Limb (tissue), 2 donors: ENCODE measurements around the gene CACNA1B.
"Not testable (repeated sequence)": the region's sequence is repeated elsewhere in the genome, so short reads cannot be mapped to it uniquely, and the experiment has no call there.

Experiments used
- DNase-seq, 2 donors: peaks; one replicate each; pipeline ENCODE4 v3.0.0-alpha.2; 2016; ENCODE audit errors: extremely low spot score in 2 of 2

Gene CACNA1B

DNA sequence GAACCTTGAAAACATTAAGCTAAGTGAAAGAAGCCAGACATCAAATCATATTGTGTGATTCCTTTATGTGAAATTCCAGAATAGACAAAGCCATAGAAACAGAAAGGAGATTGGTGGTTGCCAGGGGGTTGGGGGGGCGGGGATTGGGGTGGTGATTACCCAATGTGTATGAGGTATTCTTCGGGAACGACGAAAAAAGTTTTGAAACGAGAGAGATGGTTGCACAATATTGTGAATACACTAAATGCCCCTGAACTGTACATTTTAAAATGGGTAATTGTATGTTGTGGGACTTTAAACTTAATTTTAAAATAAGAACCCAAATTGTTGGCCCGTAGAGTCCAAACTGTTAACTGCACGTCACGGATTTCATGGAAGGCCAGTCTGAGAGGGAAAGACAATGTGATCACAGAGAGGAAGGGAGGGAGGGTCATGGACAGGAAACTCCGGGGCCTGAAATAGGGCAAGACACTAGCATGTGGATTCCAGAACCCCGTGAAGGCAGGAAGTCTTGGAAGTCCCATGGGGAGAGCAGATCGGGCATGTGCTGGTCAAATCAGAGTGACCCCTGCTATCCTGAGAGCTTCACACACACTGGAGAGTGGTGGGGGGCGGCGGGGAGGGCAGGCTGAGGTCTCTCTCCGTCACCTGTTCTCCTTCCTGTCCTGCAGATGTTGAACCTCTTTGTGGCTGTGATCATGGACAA is 218.4 kb downstream of the CACNA1B start:
- no peak for DNase-seq

DNA sequence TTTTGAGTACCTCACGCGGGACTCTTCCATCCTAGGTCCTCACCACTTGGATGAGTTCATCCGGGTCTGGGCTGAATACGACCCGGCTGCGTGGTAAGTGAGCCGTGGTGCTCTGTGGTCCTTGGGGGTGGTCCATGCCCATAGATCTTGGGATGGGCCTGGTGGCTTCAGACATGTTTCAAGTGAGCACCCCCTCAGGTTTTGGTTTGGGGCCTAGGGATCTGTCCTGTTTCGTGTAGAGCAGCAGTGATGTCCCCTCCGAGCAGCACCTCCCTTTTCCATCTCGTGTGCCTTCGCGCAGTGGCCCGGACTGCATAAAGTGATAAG is 218.9 kb downstream of the CACNA1B start:
- no peak for DNase-seq

DNA sequence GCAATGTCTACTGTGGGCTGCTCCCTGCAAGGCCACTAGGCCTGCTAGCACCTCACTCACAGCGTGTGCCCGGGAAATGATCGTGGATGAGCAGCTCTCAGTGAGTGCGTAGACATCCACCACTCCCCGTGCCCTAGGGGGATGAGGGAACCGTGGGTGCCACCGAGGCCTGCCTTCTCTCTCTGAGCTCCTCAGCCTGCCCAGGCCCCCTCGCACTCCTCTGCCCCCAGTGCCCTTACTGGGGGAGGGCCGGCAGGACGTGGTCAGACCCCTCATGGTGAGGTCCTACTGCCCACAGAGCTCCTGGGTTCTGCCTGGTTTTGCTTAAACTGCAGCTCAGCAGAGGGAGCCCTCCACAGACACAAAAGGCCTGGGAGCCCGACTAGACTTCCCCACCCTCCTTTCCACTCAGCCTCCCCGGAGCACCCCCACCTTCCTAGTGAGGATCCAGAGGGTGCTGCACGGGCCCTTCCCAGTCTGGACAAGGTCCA is 220.0 kb downstream of the CACNA1B start:
- peak in 1 of 2 donors; percentile 17 for DNase-seq

DNA sequence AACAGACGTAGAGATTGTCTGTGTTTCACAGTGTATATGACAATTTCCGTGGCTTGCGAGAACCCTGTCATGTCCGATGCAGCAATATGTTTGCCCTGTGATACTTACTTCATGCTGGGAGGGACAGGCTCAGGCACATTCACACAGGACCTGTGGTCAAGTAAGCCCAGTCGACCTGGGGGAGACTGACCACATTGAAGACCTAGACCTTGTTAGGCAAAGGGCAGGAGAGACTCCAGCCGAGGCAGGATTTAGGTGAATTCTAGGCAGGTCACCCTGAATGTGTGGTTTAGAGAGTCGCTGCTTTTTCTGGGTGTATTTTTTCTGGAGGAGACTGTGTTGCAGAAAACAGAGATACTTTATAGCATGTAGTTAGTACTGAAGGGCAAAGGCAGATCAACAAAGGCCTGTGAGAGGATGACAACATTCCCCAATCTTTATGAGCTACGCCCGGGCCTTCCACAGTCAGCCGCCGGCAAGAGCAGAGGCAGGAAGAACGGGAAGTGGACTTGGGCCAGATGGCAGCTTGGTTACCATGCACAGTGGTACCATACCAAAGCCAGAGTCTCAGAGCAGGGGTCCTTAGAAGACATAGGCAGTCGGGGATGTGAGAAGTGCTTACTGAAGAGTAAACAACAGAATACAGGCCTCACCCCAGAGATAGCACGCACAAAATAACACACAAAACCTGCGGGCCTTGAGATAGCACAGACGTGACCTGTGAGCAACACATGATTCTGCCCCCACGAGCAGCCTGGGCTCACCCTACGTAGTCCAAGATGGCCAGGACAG is 220.7 kb downstream of the CACNA1B start:
- DNase-seq: peak in 1 of 2 donors; percentile 10

DNA sequence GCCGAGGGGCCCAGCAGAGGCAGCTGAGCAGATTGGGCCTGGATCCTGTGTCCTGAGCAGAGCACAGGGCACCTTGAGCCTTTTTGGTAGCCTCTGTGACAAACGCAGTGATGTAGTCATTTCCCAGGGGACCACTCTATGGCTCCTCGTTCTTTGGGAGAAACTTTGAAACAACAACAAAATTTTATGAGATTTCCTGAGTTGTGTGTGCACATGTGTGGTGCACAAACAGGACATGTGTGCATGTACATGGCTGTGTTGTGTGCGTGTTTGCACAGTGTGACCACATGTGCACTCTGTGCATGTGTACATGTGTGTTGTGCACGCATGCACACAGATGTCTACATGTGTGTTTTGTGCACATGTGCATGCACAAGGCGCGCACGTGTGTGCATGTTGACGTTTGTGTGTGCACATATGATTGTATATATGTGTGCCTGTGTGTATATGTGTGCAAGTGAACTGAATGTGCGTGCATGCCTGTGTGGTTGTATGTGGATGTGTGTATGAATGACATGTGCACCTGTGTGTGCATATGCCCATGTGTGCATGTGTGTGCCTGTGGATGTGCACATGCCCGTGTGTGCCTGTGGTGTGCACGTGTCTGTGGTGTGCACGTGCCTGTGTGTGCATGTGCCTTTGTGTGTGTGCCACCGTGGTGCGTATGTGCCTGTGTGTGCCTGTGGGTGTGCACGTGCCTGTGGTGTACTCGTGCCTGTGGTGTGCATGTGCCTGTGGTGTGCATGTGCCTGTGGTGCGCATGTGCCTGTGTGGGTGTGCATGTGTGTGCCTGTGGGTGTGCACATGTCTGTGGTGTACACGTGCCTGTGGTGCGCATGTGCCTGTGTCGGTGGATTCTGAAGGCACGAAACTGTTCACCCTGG is 221.6 kb downstream of the CACNA1B start:
- DNase-seq: peak in 1 of 2 donors; percentile 6

DNA sequence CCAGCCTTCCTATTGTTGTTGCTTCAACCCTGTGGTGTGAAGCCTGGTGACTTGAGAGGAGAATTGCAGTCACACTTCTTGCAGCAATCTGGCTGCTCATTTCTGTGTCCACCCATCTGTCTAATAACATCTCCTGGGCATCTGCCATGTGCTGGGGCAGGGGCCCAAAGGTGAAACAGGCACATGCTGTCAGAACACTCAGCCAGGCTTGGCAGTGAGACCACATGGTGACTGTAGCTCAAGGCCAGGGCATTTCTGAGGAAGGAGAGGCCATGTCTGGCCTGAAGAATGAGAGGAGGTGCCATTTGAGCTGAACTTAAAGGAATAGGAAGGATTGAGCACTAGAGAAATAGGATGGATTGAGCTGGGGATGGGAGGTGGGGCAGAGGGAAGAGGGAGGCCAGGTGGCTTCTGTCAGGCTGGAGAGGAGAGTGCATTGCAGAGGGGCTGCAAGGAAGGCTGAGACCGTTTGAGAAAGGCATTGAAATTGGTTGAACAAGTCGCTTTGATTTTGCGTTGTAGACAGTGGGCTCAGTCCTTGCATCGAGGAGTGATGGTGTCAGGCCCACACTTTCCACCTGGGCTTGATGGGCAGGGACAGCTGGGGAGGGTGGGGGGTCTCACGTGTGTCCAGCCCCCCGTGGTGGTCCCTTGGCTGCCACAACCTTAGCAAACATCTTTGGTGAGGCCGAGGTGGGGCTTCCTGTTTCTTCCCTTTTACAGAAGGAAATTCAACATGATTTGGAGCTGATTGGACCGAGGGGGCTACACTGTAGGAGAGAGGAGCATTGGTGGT is 222.4 kb downstream of the CACNA1B start:
- peak in 1 of 2 donors; percentile 5 for DNase-seq

DNA sequence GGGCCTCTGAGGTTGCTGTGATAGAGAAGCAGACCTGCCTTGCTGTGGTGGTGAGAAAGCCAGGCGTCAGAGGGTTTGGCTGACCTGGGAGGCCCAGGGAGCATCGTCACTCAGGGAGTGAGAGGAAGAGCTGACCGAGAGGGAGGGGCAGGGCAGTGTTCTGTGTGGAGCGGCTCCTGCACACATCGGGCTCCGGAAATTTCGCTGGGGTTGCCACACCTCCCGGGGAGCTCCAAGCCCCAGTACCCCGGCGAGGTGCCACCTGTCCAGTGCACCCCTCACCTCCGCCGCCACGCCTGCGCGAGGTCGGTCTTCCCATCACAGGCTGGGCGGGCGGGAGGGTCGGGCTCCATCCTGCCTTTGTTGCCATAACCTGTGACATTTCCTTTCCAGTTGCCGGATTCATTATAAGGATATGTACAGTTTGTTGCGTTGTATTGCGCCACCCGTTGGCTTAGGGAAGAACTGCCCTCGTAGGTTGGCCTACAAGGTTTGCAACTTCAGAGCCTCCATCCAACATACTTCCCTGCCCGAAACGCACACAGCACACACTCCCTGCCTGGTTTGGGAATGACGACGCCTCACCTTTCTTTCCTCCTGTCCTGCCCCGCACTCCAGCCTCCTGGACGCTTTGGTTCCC is 223.2 kb downstream of the CACNA1B start:
- peak in 1 of 2 donors; percentile 15 for DNase-seq

DNA sequence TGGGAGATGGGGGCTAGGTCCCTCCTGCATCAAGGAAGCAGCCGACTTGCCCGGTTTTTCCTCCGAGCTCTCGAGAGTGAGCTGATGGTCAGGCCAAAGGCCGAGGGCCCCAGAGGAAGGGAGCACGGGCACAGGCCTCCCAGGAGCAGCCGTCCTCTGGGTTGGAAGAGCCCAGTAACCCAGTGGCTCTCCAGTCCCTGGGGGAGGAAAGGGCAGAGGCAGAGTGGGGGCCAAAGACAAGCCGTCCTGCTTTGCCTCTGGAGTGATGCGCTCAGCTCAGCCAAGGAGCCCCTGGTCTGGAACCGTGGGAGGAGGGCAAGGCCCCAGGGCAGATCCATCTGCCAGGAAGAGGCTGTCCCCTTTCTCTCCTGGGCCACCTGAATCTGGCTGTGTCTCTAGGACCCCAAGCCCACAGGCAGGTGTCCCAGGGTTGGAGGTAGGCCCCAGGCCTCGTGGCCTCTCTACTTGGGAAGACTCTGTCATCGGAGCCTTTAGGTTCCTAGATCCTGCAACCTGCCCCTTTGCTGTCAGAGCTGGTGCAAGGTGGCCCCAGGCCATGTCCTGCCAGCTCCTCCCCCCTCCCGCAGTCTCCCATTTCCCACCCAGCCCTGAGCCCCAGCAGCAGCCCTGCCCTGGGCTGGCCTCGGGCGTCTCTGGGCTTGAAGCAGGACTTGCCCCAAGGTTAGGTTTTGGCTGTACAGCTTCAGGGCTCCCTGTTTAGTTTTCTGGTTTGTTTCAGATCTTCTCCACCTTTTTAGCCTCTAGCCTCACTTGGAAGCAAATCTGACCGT is 224.1 kb downstream of the CACNA1B start:
- DNase-seq: no peak

DNA sequence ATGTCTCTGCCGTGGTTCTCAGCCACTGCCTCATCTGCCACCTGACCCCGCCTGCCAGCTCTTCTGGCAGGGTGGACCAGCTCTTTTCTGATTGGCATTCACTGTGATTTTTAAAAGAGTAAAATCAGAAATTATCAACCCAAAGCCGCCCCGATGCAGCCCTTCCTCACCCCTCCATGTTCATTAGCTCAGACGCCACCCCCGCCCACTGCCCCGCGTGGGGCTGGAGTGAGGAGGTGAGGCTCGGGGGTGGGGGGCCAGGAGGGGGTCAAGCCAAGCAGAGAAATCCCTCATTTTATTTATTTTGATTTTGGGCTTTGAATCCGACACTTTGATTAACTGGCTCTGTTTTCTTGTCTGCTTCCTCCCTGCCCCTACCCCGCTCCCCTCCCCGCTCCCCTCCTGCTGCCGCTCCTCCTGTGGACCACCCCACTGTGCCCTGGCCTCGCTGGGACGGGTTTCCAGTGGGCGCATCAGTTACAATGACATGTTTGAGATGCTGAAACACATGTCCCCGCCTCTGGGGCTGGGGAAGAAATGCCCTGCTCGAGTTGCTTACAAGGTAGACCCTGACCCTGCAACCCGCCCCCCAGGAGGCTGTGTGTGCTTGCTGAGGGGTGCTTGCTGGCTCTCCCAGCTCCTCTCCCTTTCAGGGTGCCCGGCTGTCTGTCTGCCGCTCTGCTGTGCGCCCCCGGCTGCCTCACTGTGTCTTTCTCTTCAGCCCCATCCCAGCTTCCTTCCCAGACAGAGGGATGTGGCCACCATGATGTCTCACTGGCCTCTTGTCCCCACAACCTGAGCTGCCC is 224.9 kb downstream of the CACNA1B start:
- DNase-seq: no peak

DNA sequence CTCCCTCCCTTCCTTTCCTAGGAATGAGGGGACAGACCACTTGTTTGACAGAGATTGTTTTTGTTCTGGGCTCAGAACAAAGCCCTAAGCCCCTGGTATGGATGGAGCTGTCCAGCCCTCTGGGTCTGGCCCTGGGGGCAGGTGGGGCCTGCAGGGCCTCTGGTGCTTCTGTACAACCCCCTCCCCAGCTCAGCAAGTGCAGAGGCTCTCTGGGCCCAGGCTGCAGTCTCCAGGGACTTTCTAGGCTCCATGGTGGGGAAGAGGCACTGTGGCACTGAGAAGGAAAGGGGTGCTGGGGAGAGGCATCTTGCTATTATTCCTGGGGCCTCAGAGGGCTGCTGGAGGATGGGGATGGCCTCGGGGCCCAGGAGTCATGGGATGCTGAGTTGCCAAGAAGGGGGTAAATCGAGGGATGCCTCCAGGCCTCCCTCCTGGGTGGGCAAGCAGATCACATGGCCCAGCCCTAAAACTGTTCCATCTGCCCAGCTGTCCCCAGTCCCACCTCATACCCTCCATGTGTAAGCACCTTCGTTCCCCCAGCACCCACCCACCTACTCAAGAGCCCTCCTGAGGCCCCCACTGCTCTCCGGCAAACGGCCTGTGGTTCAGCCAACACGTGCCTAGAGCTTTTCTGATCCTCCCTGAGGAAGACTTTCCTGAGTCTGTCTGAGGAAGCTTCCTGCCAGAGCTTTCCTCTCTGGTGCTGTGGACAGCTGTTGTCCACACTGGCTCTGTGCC is 225.7 kb downstream of the CACNA1B start:
- DNase-seq: no peak

DNA sequence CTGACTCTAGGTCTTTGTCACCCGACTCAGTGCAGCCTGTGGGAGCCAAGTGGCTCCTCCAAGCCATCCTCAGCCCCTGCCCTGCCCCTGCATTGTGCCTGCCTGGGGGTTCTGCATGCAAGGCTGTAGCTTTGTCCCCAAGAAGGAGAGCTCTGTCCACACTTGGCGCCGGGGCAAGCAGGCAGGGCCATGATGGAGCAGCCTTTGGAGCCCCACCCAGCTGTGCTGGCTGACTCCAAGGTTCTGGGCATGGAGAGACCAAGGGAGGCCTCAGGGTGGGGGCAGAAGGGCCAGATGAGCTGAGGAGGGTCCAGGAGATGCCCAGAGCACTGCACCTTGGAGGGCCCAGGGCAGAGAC is 226.2 kb downstream of the CACNA1B start:
- no peak for DNase-seq

DNA sequence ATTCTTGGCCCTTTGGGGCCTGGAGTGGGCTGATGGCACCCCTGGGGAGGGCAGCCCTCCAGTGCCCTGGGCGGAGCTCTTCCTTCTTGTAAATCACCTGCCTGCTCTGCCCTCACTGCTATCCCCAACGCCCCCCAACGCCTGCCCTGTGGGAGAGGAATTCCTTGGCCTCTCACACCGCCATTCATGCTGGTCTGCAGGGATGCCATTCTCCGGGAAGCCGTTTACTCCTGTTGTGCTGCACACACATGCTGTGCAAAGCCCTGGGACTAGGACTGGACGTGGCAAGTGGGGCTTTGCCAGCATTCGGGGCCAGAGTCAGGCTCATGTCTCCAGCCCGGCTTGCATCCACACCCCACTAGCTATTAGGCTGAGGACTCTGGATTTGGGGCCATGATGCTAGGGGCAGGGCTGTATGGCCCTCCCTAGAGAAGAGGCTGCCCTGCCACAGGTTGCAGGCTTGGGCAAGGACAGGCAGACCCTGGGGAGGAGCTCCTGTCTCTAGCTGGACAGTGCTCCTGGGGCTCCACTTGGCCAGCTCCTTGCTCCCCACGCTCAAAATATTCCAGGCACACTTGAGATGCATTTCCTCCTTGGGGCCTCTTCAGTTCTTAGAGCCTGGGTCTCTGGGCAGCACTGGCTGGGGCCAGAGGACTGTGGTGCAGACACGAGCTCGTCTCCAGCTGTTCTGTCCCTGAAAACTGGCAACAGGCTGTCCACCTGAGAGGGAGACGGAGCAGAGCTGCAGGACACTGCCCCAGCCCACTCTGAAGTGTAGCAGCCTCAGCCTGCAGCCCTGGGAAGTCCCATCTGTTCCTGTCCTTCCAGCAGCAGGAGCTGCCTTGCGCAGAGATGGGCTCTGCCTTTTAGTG is 226.9 kb downstream of the CACNA1B start:
- no peak for DNase-seq

DNA sequence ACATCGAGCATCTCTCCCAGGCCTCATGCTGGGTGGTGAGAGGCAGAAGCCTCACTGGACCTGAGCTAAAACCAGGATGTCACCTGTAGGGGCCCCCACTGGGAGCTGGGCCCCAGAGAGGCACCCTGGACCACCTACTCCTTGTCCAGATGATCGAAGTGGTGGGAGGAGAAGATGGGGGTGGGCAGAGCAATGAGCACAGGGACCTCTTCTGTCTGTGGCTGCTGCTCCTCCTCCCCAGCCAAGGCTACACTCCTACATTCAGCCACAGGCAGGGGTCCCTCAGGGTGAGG is 227.5 kb downstream of the CACNA1B start:
- no peak for DNase-seq

DNA sequence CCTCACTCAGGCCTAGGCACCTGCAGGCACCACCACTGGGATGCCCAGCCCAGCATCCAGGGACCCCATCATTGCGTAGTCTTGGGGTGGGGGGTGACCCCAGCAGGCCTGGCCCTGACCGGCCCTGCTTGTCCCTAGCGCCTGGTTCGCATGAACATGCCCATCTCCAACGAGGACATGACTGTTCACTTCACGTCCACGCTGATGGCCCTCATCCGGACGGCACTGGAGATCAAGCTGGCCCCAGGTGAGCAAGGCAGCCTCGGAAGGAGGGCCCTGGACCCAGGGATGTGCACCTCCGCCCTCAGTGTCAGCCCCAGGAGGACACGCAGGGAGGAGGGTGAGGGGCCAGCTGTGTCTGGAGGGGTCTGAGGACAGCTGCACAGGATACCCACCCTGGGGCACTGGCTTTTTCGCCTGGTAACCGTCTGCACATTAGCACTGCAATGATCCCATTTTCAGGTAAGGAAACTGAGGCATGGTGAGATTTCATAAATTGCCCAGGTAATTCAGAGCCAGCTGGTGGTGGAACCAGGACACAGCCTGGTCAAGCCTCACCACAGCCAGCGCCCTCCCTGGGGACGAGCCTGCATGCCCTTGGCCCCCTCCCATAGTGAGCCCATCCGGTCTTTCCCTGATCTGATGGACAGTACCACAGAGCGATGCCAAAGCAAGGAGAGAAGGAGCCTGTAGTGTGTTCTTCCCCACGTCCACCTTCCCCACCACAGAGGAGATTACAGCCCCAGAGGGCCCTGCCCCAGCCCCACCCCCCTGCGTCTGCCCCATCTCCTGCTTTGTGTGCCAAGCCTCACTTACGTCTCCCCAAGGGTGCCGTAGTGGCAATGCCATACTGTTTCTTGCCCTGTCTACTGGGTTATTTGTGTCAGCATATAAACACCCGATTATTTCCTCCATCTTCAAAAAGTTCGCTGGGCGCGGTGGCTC is 228.3 kb downstream of the CACNA1B start:
- no peak for DNase-seq

DNA sequence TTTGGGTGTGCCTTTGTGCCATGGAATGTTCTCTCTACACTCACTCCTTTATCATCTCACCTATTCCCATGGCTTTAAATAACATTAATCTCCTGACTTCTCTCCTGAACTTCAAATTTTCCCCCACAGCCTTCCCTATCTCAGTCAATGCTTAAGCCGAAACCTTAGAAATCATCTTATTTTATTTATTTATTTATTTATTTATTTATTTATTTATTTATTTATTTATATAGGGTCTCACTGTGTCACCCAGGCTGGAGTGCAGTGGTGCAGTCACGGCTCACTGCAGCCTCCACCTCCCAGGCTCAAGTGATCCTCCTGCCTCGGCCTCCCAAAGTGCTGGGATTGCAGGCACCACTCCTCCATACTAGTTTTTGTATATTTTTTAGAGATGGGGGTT is 229.5 kb downstream of the CACNA1B start:
- not testable (repeated sequence) for DNase-seq

DNA sequence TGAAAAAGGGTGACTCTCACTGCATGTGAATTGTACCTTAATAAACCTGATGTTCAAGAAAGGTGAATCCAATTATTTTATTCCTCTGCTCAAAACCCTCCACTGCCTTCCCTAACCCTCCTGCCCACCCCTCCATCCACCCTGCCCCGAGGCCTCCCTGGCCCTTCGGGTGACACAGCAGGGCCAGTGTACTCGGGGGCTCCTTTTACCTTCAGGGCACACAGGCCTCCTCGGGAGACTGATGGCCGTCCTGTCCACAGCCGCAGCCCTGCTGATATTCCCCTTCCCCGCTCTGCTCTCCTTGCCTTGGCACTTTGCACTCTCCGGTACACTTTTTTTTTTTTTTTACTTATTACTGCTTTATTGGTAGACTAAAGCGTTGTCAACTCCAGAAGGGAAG is 234.0 kb downstream of the CACNA1B start:
- no peak for DNase-seq
